MM.1S (cell line): Measurements from ENCODE around the gene KCNT1.

ENCODE experiments used
- CTCF ChIP-seq: fragments of 300-600 bp; sonication (generic); IDR thresholded peaks from 2 replicates; pipeline ENCODE4 v1.5.1; 2016; ENCODE audit warnings: antibody characterized with exemption, low read length, mixed read lengths
- EZH2phosphoT487 ChIP-seq: fragments of 300-600 bp; sonication (generic); IDR thresholded peaks from 2 replicates; pipeline ENCODE4 v1.6.1; 2018; ENCODE audit warnings: antibody characterized with exemption, low read length

DNA sequence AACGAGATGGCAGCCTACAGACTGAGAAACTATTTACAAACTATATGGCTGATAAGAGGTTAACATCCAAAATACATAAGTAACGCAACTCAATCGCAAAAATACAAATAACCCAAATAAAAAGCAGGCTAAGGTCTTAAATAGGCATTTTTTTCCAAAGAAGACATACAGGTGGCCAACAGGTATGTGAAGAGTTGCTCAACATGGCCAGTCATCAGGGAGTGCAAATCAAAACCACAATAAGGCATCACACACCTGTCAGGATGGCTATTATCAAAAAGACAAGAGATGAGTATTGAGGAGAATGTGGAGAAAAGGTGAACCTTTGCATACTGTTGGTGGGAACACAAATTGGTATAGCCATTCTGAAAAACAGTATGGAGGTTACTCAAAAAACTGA, 131.9 kb downstream of the KCNT1 start:
- TF ChIP-seq CTCF (no peak), EZH2phosphoT487 (no peak)
